Gastrocnemius medialis (tissue), 4 donors: ENCODE data around the gene TMEM39A.

Source experiments
- CTCF ChIP-seq, 5 experiments: fragments of 450-650 bp in 3 of 5; fragments of 200-600 bp in 2 of 5; sonication (generic) in 2 of 5; IDR thresholded peaks in 4 of 5; conservative IDR thresholded peaks in 1 of 5; 1 replicate in 4 of 5; 2 replicates in 1 of 5; pipeline ENCODE4 v1.5.1; 2016 to 2019; ENCODE audit warnings: antibody characterized with exemption in 5 of 5, mild to moderate bottlenecking in 3 of 5, moderate library complexity in 3 of 5
- POLR2A ChIP-seq, 2 donors: fragments of 450-650 bp; IDR thresholded peaks; one replicate each; pipeline ENCODE4 v1.6.1; 2017; ENCODE audit warnings: antibody characterized with exemption in 2 of 2, mild to moderate bottlenecking in 2 of 2, moderate library complexity in 2 of 2

- TF ChIP-seq CTCF (IDR thresholded peaks at IDR 0.05 in 4 of 5, conservative IDR thresholded peaks at IDR 0.05 in 1 of 5), result no peak
- TF ChIP-seq POLR2A (IDR thresholded peaks at IDR 0.05), result no peak
These were observed 17.7 kb upstream of the TMEM39A start for GRCh38 chr3:119481079-119481478.
